Activated CD8-positive, alpha-beta T cell treated with anti-CD3 and anti-CD28 coated beads for 36 hours (primary cell): Measurements from ENCODE around the gene PSIP1. TPM values are rescaled to one million over a fixed set of nuclear protein-coding genes. Genes with fewer than 3 reads are reported as not detected.
A peak's percentile ranks its signal among the peaks of the same experiment; 100 is the strongest.

Experiments used
- ATAC-seq: fragments of 200-7000 bp; cut with Tn5 transposase; one replicate; pipeline ENCODE4 v1.10.0; 2021; ENCODE audit warnings: mild to moderate bottlenecking, moderate library complexity
- CTCF ChIA-PET: fragments of 350-600 bp; sonication (Branson Sonifier 250); formaldehyde crosslinking; loops from one replicate; lab custom pipeline; 2021; ENCODE audit warnings: antibody characterized with exemption; lab: Charles Lee
- POLR2A ChIA-PET: fragments of 350-600 bp; sonication (Branson Sonifier 250); formaldehyde crosslinking; loops from one replicate; lab custom pipeline; 2021; ENCODE audit warnings: antibody characterized with exemption; lab: Charles Lee
- DNase-seq: peaks from one replicate; pipeline ENCODE4 v3.0.0-alpha.2; 2020
- H3K27ac Mint-ChIP-seq: one replicate; pipeline ENCODE4 v1.8.0; 2021; ENCODE audit warnings: mild to moderate bottlenecking, mixed read lengths
- H3K27me3 Mint-ChIP-seq: one replicate; pipeline ENCODE4 v1.8.0; 2021; ENCODE audit warnings: mixed read lengths
- H3K36me3 Mint-ChIP-seq: one replicate; pipeline ENCODE4 v1.8.0; 2021; ENCODE audit warnings: low read depth, mixed read lengths
- H3K4me1 Mint-ChIP-seq: one replicate; pipeline ENCODE4 v1.8.0; 2021; ENCODE audit warnings: low read depth, mixed read lengths
- H3K4me3 Mint-ChIP-seq: one replicate; pipeline ENCODE4 v1.8.0; 2021; ENCODE audit warnings: mild to moderate bottlenecking, moderate library complexity, mixed read lengths
- H3K9me3 Mint-ChIP-seq: one replicate; pipeline ENCODE4 v1.8.0; 2021; ENCODE audit warnings: mixed read lengths
- intact Hi-C: fragments of 100-400 bp; cut with micrococcal nuclease; formaldehyde crosslinking; loops from one replicate; pipeline ENCODE4 v1.10.0; 2022
- total RNA-seq, 2 experiments: library from RNA; stranded (reverse); gene quantifications; one replicate each; pipeline ENCODE4 v1.2.3, GENCODE V29; 2021
- TF ChIP-seq, protein P1 (sequence below): fragments of 200-600 bp; IDR thresholded peaks from one replicate; pipeline ENCODE4 v1.8.0; 2022; ENCODE audit warnings: antibody characterized with exemption, mild to moderate bottlenecking

PSIP1 gene
- total RNA-seq, 2 experiments from 2014 or later: 123 to 132 TPM

DNA sequence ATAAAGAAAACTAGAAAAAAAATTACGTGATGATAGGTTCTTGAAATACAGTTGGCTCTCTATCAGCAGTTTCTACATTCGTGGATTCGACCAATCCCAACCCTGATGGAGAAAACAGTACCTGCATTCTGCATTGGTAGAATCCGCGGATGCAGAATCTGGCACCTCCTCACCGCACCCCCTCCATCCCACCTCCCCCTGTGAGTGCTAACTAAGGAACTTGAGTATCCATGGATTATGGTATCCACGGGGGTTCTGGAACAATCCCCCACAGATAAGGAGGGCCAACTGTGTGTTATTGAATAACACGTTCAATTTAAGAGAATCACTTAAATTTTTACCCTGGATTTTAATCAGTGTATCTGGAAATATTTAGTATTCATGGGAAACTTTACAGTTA, 10.5 kb upstream of the PSIP1 start:
- no peak overlapping the region for H3K4me3 Mint-ChIP-seq
- ChIA-PET POLR2A (interaction anchor here (3.7 kb wide), 1 partner anchor 10 kb away, joined by 14 read pairs; the partner anchor contains the start of gene PSIP1), CTCF (no interaction called here)
- no peaks in the 10 kb centered on the region for H3K36me3 Mint-ChIP-seq
- H3K27ac Mint-ChIP-seq: no peak overlapping the region
- H3K27me3 Mint-ChIP-seq: no peaks in the 10 kb centered on the region
- DNase-seq (no peak), ATAC-seq (no peak)
- H3K9me3 Mint-ChIP-seq: no peaks in the 10 kb centered on the region
- TF ChIP-seq, protein P1, sequence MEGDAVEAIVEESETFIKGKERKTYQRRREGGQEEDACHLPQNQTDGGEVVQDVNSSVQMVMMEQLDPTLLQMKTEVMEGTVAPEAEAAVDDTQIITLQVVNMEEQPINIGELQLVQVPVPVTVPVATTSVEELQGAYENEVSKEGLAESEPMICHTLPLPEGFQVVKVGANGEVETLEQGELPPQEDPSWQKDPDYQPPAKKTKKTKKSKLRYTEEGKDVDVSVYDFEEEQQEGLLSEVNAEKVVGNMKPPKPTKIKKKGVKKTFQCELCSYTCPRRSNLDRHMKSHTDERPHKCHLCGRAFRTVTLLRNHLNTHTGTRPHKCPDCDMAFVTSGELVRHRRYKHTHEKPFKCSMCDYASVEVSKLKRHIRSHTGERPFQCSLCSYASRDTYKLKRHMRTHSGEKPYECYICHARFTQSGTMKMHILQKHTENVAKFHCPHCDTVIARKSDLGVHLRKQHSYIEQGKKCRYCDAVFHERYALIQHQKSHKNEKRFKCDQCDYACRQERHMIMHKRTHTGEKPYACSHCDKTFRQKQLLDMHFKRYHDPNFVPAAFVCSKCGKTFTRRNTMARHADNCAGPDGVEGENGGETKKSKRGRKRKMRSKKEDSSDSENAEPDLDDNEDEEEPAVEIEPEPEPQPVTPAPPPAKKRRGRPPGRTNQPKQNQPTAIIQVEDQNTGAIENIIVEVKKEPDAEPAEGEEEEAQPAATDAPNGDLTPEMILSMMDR: no peak
- peaks cover 4% of the 10 kb centered on the region for H3K4me1 Mint-ChIP-seq
- intact Hi-C loops: no loop called here

DNA sequence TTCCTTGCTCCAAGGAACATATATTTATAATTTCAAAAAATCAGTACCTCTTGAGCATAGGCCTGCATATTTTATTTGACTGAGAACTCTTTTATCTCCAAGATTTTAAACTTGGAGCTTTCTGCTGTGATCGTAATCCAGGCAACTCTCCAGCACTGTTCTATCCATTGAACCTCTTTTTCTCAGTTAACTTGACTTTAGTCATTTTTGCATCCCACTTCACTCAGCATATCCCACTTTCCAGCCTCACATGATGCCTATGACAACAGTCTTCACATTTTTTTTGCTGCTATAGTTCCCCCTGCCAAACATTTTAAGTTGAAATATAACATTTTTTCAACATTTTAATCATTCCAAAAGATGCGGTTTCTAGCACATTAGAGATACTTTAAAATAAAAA, 9.1 kb upstream of the PSIP1 start:
- H3K9me3 Mint-ChIP-seq: no peaks in the 10 kb centered on the region
- no peaks in the 10 kb centered on the region for H3K36me3 Mint-ChIP-seq
- ChIA-PET POLR2A (no interaction called here), CTCF (interaction anchor here (0.8 to 1.2 kb wide), 2 partner anchors 14 to 87 kb away, joined by 3 to 4 read pairs; no protein-coding TSS in a partner anchor)
- TF ChIP-seq, protein P1: no peak
- H3K27me3 Mint-ChIP-seq: no peaks in the 10 kb centered on the region
- DNase-seq (no peak), ATAC-seq (no peak)
- intact Hi-C loops: no loop called here
- H3K4me1 Mint-ChIP-seq: peaks cover 4% of the 10 kb centered on the region
- no peak overlapping the region for H3K27ac Mint-ChIP-seq
- H3K4me3 Mint-ChIP-seq: no peak overlapping the region

DNA sequence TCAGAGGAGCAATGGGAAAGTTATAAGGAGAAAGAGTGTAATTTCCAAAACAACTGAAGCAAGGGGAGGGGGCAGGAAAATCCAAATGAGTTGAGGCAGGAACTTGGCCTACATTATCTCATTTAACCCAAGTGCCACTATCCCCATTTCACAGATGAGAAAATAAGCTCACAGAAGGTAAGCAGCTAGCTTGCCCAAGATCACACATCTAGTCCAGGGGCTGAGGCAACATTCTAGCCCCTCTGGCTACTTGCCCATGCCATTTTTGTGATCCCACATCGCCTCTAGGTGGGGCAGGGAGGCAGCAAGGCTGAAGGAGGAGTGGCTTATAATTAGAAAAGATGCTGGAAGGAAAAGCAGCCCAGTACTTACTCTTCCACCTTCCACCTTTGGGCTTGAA, 2.6 kb upstream of the PSIP1 start:
- TF ChIP-seq, protein P1: no peak
- Mint-ChIP-seq H3K27me3 (no peaks in the 10 kb centered on the region), H3K4me3 (no peak overlapping the region), H3K27ac (no peak overlapping the region), H3K36me3 (peaks cover 15% of the 10 kb centered on the region), H3K9me3 (no peaks in the 10 kb centered on the region), H3K4me1 (peaks cover 28% of the 10 kb centered on the region)
- ChIA-PET POLR2A (interaction anchor here (0.7 to 1.0 kb wide), 2 partner anchors 39 to 90 kb away, joined by 3 read pairs; partner anchors contain the start of gene CCDC171), CTCF (interaction anchor here (0.6 to 1.6 kb wide), 5 partner anchors 11 to 95 kb away, joined by 3 to 8 read pairs (median 4); no protein-coding TSS in a partner anchor)
- intact Hi-C loops: loop anchor here (5.0 kb wide), 1 partner anchor 39 kb away; the partner anchor contains the start of gene CCDC171
- DNase-seq (peak; percentile 41), ATAC-seq (no peak)

DNA sequence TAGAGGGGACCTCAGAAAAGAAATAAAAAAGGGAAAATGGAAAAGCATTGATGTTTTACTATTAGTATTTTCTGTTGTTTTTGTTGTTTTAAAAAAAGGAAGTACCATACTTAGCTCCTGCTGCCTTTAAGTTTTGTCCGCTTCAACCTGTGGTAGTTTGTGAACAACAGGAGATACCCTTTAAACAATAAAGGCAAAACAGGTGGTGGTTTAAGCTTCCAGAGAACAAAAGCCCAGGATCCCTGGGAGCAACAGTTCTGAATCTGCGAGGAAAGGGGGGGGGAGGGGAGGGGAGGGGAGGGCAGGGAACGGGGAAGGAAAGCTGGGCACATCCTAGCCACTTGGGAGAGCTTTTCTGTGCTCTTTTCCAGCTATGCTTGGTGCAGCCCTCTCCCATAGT, 2.1 kb upstream of the PSIP1 start:
- ChIA-PET CTCF (interaction anchor here (0.6 to 3.1 kb wide), 9 partner anchors 12 to 235 kb away, joined by 3 to 11 read pairs (median 4); no protein-coding TSS in a partner anchor), POLR2A (interaction anchor here (3.4 kb wide), 1 partner anchor 40 kb away, joined by 27 read pairs; the partner anchor contains the start of gene CCDC171)
- TF ChIP-seq, protein P1: no peak
- no peaks in the 10 kb centered on the region for H3K27me3 Mint-ChIP-seq
- H3K27ac Mint-ChIP-seq: no peak overlapping the region
- intact Hi-C loops: loop anchor here (5.0 kb wide), 1 partner anchor 39 kb away; the partner anchor contains the start of gene CCDC171
- peaks cover 33% of the 10 kb centered on the region for H3K4me1 Mint-ChIP-seq
- no peak for DNase-seq
- ATAC-seq: no peak
- no peak overlapping the region for H3K4me3 Mint-ChIP-seq
- no peaks in the 10 kb centered on the region for H3K9me3 Mint-ChIP-seq
- peaks cover 18% of the 10 kb centered on the region for H3K36me3 Mint-ChIP-seq

DNA sequence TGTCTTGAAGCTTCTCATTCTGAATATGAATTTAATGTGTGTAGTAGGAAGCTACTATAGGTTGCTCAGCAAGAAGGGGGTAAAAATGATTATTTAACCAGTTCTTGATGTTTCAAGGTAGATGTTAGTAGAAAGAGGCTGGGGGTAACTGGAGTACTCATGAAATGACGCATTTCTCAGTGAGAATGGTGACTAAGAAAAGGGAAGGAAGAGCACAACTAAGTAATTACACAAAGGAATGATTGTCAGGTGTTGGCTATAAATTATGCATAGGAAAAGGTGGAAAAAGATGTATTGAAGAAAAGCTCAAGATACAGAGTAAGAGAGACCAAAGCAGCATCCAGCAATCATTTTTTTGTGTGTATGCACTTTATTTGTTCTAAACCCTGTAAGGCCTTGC, 1.4 kb upstream of the PSIP1 start:
- H3K4me1 Mint-ChIP-seq: peaks cover 38% of the 10 kb centered on the region

More for the DNA sequence above, 1.4 kb upstream of the PSIP1 start:
- intact Hi-C loops: loop anchor here (5.0 kb wide), 1 partner anchor 40 kb away; the partner anchor contains the start of gene CCDC171
- CTCF ChIA-PET: interaction anchor here (0.7 to 3.1 kb wide), 10 partner anchors 12 to 234 kb away, joined by 3 to 11 read pairs (median 4); partner anchors contain the start of gene CCDC171
- H3K27ac Mint-ChIP-seq: peak overlapping the region; percentile 76
- no peaks in the 10 kb centered on the region for H3K9me3 Mint-ChIP-seq
- TF ChIP-seq, protein P1: no peak
- POLR2A ChIA-PET: interaction anchor here (1.3 to 3.4 kb wide), 4 partner anchors 10 to 41 kb away, joined by 3 to 27 read pairs (median 12); partner anchors contain the start of gene CCDC171
- DNase-seq: no peak
- H3K4me3 Mint-ChIP-seq: peak overlapping the region; percentile 22
- ATAC-seq: no peak
- H3K27me3 Mint-ChIP-seq: no peaks in the 10 kb centered on the region
- H3K36me3 Mint-ChIP-seq: peaks cover 23% of the 10 kb centered on the region
